NB4 (cell line): ENCODE results near the gene FAAP20.

Source experiments
- CTCF ChIP-seq: IDR thresholded peaks from one replicate; pipeline ENCODE4 v1.5.1; 2012; ENCODE audit warnings: low read depth, low read length
- MYC ChIP-seq: IDR thresholded peaks from 2 replicates; pipeline ENCODE4 v1.6.1; 2011; ENCODE audit warnings: low read depth, low read length
- POLR2A ChIP-seq: IDR thresholded peaks from 2 replicates; pipeline ENCODE4 v1.6.1; 2011; ENCODE audit warnings: mild to moderate bottlenecking; ENCODE audit not compliant: insufficient read length; ENCODE audit errors: extremely low read depth

DNA sequence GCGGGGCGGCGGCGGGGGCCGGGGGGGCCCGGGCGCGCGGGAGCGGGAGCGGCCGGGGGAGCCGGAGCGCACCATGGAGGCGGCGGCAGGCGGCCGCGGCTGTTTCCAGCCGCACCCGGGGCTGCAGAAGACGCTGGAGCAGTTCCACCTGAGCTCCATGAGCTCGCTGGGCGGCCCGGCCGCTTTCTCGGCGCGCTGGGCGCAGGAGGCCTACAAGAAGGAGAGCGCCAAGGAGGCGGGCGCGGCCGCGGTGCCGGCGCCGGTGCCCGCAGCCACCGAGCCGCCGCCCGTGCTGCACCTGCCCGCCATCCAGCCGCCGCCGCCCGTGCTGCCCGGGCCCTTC, 34.1 kb upstream of the FAAP20 start:
- no peak for TF ChIP-seq MYC
- TF ChIP-seq CTCF, result no peak
- no peak for TF ChIP-seq POLR2A
